DMS153 treated with DMSO at 0.1 percent for 48 hours (cell line): ENCODE measurements around the gene SSMEM1.
A peak's percentile ranks its signal among the peaks of the same experiment; 100 is the strongest.
"Not testable (repeated sequence)": the region's sequence is repeated elsewhere in the genome, so short reads cannot be mapped to it uniquely, and the experiment has no call there.

Experiments
- DNase-seq: peaks from one replicate; lab custom pipeline; 2025; ENCODE audit not compliant: unreplicated experiment; lab: John Stamatoyannopoulos, UW

The SSMEM1 gene

DNA sequence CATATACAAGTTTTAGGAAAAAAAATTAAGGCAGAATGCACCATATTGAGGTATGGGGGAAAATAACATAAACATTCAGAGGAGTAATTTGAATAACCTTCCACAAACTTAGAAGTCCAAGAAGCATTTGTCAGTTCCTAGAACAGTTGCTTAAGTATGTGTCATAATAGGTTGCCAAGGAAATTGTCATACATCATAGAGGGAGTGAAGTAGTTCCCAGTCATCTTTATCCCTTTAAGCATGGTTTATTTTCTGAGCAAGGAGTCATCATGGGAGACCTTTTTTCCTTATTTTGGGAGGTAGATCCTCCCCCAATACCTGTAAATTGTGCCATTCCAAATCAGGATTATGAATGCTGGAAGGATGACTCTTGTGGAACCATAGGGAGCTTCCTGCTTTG, at the start of gene SSMEM1:
Gene SSMEM1 (plus strand): TSS at position 219 of the 400 bp plus-strand sequence. CDS start 51 bp downstream, at position 270.
- DNase-seq: no peak

DNA sequence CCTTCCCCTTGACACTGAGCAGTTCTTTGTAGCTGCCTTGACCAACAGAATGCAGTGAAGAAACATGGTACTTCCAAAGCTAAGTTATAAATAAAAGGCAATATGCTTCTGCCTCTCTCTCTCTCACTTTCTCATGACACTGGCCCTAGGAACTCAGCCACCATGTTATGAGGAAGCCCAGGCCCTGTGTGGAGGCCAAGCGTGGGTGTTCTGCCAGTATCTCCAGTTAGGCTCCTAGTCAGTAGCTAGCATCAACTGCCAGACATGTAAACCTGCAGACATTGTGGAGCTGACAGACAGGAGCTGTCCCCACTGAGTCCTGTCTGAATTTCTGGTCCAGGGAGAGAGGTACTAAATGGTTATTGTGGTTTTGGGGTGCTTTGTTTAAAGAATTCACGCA, 47.6 kb upstream of the SSMEM1 start:
- DNase-seq: no peak

- DNase-seq: no peak
Measured at GRCh38 chr7:130160455-130160854, 47.2 kb upstream of the SSMEM1 start.

DNA sequence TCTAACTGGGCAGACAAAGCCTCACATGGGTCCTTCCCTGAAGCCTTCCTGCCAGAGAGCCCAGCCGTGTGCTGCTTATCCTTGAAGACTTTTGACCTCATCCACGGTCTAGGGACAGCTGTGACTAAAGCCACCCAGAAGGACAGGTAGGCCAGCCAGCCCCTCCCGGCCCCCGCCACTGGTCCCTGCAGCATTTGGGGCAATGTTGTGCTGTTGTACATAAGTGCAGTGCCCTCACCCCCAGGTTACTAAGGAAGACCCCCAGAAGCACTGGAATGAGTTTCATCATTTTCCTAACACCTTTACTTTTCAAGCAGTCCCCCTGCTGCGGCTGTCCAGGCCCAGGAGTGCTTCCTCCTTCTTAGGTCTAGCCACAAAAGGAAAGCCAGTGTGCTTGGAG, 45.5 kb upstream of the SSMEM1 start:
- DNase-seq: no peak

DNA sequence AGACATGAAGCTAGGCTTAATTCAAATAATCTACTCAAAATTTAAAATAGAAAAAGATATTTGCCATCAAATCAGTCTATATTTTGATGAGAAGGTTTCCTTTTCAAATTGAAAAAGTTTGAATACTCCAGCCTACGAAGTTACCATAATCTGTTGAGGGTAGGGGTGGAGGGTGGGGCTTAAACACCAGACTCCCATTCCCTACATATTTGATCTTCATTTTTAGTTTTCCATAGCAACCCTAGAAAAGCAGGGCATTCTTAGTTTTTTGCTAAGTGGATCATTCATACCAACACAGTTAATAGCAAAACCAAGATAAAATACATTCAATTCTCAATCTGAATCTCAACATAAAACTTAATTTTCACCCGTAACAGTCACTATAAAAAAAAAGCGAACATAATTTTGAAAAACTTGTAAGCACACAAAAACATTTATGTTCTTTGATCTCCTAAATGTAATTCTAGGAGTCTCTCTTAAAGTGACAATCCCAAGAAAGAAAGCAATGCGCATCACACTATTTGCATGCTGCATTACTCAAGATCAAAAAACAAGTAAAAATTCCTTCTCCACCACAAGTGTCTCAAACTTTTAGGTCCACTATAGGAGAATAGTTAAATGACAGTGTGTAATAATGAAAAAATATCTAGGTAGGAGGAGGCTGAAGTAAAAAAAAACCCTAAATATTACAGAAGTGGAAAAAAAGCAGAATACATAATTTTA, 33.3 kb upstream of the SSMEM1 start:
- DNase-seq: no peak

- DNase-seq: no peak
Measured at GRCh38 chr7:130178251-130178650, 29.4 kb upstream of the SSMEM1 start.

GRCh38 chr7:130179631-130180030, 28.0 kb upstream of the SSMEM1 start:
- no peak for DNase-seq

DNA sequence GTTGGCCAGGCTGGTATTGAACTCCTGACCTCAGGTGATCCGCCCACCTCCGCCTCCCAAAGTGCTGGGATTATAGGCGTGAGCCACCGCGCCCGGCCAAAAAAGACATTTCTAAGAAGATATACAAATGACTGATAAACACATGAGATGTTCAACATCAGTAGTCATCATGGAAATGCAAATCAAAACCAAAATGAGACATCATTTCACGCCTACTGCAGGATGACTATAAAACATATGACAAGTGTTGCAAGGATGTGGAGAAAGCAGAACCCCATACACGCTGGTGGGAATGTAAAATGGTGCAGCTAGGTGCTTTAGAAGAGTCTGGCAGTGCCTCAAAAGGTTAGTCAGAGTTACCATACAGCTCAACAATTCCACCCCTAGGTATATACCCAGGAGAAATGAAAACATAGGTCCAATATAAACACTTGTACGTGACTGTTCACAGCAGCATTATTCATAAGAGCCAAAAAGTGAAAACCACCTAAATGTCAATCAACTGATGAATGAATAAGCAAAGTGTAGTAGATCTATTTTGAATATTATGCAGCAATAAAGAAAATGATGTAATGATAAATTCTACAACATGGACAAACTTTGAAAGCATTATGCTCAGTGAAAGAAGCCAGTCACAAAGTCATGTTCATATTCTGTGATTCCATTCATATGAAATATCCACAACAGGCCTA, 26.9 kb upstream of the SSMEM1 start:
- no peak for DNase-seq

GRCh38 chr7:130181263-130181605, 26.4 kb upstream of the SSMEM1 start:
- no peak for DNase-seq

DNA sequence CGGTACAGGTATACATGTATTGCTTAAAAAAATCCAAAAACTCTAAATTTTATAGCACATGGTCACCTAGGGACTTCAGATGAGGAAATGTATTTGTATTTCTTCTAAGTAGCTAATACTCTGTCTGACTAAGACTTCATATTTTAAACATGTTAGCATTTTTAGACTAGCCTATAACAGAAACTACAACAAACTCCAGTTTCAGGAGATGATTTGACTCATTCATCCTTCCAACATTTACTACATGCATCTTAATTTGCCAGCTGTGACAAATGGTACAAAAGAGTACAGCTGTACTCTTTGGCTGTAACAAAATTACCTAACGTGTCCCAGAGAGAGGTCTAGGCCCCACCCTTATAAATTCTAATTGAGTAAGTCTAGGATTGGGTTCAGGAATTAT, 24.7 kb upstream of the SSMEM1 start:
- no peak for DNase-seq

DNA sequence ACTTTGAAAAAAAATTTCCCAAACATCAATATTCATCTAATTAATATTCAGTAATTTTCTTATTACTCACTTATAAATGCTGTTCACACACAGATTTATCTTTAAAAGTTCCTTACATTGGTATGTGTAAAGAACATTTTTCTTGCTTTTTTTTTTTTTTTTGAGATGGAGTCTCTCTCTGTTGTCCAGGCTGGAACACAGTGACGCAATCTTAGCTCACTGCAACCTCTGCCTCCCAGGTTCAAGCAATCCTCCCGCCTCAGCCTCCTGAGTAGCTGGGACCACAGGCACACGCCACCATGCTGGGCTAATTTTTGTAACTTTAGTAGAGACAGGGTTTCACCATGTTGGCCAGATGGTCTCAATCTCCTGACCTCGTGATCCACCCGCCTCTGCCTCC, 23.3 kb upstream of the SSMEM1 start:
- not testable (repeated sequence) for DNase-seq

GRCh38 chr7:130187360-130187759, 20.3 kb upstream of the SSMEM1 start:
- no peak for DNase-seq

GRCh38 chr7:130189343-130189742, 18.3 kb upstream of the SSMEM1 start:
- DNase-seq: no peak

DNA sequence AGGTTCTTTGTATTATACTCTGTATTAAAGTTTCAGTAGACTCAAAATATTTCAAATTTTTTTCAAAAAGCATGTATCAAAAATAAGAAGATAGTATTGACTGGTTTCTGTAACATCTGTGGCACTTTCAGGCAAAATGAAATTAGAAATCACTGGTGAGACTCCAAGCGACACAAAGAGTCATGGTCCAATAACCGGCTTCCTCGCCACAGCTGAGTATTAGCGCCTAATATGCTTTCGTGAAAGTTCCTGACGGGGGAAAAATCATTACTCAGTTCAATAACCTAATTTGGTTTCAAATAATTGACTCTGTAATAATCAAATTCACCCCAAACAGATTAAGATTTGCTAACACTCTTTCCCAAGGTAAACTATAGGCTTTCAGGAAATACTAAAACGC, 15.9 kb upstream of the SSMEM1 start:
- no peak for DNase-seq

GRCh38 chr7:130195396-130195795, 12.3 kb upstream of the SSMEM1 start:
- no peak for DNase-seq

- no peak for DNase-seq
Measured at GRCh38 chr7:130196476-130196875, 11.2 kb upstream of the SSMEM1 start.

DNA sequence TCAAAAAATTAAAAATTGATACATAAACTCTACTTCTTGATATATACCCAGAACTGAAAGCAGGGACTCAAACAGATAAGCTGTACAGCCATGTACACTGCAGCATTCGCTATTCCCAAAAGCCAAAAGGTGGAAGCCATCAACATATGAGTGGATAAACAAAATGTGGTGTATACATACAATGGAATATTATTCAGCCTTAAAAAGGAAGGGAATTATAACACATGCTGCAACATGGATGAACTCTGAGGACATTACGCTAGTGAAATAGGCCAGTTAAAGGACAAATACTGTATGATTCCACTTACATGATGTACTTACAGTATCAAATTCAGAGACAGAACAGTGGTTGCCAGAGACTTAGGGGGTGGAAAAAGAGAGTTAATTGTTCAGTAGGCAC, 10.6 kb upstream of the SSMEM1 start:
- no peak for DNase-seq

GRCh38 chr7:130201796-130202195, 5.9 kb upstream of the SSMEM1 start:
- no peak for DNase-seq

- peak; percentile 92 for DNase-seq
Measured at GRCh38 chr7:130205084-130205947, 2.3 kb upstream of the SSMEM1 start, which contains the start of gene TMEM209. TSS of gene TMEM209 (minus strand) at chr7:130205406. CDS start at chr7:130205375, 31 bp downstream.

GRCh38 chr7:130207033-130207432, 627 bp upstream of the SSMEM1 start:
- DNase-seq: no peak

DNA sequence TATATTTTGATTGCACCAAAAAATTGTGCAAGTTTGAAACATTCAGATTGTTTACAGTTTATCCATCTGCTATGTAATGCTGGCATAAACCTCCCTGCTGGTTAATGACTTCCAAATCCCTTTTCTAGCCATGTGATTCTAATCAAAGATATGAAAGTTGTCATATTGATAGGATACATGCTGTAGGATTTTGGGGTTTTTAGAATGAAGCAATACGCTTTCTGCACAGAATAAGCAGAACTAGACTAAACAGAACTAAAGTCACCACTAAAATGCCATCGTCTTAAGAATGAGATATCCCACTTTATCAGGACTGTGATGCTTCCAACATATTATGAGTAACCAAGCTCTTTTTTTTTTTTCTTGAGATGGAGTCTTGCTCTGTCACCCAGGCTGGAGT, 856 bp downstream of the SSMEM1 start:
- no peak for DNase-seq
